ENCODE results near the gene AQP7.
A peak's percentile ranks its signal among the peaks of the same experiment; 100 is the strongest.
"Not testable (repeated sequence)": the region's sequence is repeated elsewhere in the genome, so short reads cannot be mapped to it uniquely, and the experiment has no call there.

The AQP7 gene

DNA sequence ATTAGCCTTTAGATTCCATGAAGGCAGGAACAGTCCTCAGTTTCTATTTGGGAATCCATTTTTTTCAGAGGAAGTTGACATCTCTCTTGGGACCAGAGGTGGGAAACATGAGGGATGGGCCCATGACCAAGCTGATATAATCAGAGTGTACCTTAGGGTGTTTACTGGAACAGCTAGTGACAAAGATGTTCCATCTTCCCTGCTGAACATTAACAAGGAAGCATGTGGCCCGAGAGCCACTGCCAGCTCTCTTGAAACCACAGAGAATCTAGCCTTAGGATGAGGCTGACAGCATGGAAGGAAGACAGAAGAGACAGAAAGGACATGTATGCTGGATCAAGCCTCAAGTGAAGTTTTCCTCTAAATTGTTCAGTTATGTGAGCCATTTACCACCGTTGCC is 29.1 kb upstream of the AQP7 start:
- DNase-seq: no peak

DNA sequence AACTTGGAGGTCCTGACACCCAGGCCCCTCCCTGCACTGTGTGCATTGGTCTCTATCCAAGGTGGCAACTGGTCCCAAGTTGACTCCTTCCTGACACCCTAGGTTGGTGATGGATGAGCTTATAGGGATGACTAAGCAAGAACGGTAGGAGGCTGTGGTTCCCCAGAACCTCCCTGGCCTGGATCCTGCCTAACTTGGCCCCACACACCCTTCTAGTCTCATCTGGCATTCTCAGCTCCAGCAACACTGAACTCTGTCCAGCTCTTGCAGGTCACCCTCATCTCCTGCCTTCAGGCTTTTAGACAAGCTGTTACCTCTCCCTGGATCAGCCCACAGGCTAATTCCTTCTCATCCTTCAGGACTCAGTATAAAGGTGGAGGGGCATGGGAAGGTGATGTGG is 28.6 kb upstream of the AQP7 start:
- no peak for DNase-seq

DNA sequence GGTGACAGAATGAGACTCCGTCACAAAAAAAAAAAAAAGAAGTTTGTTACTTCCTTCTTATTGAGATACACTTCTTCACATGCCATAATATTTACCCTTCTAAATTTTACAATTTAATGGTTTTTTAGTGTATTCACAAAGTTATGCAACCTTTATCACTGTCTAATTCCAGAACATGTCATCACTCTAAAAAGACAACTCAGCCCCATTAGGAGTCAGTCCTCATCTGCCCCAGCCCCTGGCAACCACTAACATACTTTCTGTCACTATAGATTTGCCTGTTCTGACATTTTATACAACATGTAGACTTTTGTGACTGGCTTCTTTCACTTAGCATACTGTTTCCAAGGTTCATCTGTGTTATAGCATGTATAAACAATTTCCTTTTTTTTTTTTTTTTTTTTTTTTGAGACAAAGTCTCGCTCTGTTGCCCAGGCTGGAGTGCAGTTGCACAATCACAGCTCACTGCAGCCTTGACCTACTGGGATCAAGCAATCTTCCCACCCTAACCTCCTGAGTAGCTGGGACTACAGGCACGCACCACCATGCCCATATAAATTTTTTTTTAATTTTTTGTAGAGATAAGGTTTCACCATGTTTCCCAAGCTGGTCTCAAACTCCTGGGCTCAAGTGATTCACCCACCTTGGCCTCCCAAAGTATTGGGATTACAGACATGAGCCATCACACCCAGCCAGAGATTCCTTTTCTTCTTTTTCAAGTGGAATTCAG is 27.1 kb upstream of the AQP7 start:
- DNase-seq: no peak

DNA sequence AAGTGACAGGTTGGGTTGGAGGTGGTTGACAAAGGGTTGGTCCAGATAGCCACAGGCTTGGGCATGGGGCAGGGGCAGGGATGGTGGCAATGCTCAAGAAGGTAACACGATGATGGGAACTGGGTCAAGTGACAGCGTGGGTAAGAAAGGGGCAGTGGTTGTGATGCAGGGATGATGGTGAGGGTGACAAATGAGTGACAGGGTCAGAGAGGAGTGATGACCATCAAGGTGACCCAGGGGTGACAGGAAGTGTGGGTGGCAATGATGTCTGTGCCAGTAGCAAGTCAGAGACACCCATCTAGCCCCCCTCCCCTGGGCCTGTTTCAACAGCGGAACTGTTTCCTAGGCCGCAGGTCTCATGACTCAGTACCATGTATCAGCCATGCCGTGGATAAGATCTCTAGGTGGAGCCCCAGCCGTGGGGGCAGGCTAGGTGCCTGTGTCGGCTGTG is 24.5 kb upstream of the AQP7 start:
- peak; percentile 40 for DNase-seq

DNA sequence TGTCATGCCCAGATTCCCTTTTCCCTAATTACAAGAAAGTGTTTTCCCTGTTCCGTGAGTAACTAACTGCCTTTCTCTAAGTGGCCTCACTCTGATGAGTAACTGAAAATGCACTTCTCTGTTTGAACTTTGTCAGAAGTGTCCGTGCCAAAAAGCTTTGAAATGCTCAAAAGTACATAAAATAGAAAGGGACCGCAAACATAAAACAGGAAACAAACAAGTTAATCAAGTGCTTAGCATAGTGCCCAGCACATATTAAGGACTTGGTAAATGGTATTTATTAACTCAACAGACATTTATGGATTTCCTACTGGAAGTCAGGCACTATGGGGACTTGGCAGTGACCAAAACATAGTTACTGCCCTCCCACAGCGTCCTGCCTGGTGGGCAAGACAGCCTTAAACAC is 22.8 kb upstream of the AQP7 start:
- no peak for DNase-seq

DNA sequence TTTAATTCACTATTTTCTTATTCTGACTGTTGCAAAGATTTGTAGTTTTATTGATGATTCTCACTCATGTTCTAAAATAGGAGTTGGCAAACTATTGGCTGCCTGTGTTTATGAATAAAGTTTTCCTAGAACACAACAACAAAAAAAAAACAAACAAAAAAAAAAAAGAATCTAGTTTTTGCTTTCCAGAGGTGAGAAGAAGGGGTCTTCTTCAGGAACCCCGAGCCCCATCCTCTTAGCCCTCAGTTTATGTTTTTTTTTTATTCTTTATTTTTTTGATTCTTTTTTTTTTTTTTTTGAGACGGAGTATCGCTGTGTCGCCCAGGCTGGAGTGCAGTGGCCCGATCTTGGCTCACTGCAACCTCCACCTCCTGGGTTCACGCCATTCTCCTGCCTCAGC is 22.1 kb upstream of the AQP7 start:
- DNase-seq: not testable (repeated sequence)

DNA sequence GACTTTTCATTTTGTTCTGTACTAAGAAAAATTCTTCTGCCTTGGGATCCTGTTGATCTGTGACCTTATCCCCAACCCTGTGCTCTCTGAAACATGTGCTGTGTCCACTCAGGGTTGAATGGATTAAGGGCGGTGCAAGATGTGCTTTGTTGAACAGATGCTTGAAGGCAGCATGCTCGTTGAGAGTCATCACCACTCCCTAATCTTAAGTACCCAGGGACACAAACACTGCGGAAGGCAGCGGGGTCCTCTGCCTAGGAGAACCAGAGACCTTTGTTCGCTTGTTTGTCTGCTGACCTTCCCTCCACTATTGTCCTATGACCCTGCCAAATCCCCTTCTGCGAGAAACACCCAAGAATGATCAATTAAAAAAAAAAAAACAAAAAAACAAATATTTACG is 21.7 kb upstream of the AQP7 start:
- DNase-seq: not testable (repeated sequence)

DNA sequence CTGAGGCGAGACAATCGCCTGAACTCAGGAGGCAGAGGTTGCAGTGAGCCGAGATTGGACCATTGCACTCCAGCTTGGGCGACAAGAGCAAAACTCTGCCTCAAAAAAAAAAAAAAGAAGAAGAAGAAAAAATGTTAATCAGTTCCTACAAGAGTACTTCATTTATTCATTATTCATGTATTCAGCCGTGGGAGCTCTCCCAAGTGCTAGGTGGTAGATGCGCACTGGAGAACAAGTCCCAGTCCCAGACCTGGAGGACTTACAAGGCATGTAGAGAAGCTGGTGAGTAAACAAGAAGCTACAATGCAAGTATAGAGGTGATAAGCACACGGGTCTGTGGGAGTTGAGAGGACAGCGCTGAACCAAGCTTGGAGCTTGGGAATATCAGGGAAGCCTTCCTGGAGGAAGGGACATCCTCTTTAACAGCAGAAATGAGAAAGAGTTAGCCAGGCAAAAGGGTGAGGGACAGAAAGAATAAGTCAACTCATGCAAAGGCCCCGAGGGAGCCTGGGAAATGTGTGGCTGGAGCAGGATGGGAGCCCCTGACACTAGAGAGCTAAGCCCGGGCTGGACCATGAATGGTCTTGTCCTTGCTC is 17.4 kb upstream of the AQP7 start:
- DNase-seq: no peak

DNA sequence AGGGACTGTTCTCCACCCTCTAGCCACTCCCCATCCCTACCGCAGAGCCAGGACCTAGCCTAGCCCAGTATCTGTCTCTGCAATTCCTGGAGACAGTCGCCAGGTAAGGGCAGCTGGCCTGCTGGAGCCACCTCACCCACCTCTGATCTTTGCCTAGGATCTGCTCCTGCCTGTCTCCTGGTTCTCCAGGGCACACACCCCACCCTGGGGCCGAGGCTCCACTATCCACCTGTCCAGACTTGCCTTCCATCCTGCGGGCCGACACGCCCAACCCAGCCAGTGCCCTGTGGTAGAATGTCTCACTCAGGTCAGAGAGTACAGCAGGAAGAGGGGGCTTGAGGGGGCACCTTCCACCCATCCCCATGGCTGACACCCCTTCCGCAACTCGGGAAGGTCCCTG is 15.7 kb upstream of the AQP7 start:
- no peak for DNase-seq

DNA sequence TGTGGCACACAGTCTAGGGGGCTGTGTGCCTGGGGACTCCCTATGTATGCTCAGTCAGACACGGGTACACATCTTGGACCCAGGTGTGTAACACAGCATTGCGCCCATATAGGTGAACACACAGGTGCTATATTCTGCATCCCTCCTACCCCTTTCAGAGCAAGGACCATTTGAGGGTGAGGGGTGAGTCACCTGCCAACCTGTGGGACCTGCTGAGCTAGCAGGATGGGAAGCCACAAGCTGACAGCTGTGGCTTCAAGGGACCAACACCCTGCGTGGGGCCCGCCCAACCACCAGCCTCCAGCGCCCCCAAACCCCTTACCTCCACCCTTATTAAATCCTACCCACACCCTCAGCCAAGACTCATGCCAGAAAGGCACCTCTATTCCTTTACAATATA is 14.6 kb upstream of the AQP7 start:
- DNase-seq: peak; percentile 81

DNA sequence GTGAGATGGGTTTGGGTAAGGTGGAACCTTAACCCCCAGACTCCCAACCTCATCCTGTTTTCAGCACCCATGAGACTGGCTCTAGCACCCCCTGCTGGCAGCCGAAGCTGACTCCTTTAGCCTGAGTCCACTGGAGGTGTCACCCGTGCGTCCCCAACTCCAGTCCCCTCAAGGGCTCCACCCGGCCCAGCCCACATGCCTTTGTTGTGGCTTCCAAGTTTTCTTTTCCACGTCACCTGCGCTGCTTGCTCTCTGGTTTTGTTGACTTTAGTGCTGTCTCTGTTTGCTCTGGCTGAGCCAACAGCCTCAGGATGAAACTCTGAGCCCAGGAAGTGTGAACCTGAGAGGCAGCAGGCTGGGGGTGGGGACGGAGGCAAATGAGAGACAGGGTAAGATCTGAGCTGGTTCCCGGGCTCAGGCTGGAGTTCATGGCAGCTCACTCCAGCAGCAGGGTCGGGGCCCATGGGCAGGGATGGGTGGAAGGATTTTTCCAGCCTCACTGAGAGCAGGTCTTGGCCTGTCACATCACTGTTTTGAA is 13.2 kb upstream of the AQP7 start:
- peak; percentile 98 for DNase-seq

DNA sequence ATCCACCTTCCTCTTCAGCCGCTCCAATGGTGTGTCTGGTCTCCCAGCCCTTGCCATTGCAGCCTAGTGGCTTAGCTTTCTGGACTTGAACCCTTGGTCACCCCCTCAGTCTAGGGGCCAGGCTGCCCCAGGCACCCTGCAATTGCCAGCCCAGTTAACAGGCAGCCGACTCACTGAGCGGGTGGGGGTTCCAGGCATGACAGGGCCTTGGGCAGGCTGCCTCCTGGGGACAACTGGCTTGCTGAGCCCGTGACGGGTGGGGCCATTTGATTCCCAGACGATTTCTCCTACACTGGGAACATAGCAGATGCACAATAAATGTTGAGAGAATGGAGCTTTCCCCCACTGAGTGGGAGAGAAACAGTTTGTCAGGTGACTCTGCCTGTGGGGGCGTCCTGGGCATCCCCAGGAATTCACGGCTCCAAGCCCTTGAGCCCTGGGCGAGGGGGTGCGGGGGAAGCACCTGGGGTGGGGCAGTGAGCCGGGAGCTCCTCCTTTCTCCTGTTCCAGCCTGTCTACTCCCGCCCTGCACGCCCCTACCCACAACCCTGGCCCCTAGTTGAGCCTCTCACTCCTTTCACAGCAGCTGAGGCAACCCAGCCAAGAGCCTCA is 12.6 kb upstream of the AQP7 start:
- DNase-seq: no peak

DNA sequence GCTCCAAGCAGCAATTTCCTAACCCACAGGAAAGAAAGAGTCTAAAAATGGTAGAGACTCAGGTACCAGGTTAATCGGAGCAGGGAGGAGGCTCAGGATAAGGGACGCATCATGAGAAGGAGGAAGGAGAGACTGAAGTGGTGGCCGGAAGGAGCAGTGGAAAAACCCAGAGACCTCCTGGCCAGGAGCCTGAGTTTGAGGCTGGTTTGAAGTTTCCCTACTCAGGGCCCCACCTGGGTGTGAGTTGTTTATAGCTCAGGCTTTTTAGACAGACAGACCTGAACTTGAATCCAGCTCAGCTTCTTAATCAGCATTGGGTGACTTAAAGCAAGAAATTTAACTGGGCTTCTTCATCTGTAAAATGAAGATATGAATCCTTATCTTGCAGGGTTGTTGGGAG is 11.9 kb upstream of the AQP7 start:
- DNase-seq: peak; percentile 44

DNA sequence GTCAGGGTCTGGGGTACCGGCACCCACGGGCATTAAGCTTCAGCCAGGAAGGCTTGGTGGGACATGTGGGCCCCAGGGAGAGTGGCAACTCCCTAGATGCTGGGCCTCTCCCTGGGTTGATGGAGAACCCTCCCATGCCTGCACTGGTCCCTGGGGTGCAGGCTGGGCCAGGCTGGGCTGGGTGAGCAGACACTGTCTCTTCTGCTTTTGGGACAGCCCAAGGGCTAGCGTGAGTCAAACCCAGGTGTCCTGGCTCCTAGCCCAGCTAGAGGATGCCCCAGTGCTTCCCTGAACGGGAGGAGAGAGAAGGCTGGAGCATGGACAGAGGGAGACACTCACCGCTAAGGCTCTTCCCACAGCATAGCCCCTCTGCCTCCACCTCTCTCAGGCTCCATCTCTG is 5.7 kb upstream of the AQP7 start:
- no peak for DNase-seq

DNA sequence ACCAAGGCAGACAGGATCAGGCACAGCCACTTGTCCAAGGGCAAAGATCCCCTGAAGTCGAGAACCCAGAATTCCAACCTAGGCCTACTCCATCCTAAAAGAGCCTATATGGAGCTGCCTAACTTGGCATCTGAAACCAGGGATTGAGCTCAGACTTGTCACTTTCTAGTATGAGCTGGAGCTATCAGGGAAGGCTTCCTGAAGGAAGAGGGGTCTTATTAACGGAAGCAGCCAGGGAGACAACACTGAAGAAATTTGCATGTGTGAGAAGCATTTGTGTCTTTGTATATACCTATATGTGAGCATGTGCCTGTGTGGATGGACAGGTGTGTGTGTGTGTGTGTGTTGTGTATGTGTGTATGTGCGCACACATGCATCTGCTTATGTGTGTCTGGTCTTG is 4.7 kb upstream of the AQP7 start:
- no peak for DNase-seq

DNA sequence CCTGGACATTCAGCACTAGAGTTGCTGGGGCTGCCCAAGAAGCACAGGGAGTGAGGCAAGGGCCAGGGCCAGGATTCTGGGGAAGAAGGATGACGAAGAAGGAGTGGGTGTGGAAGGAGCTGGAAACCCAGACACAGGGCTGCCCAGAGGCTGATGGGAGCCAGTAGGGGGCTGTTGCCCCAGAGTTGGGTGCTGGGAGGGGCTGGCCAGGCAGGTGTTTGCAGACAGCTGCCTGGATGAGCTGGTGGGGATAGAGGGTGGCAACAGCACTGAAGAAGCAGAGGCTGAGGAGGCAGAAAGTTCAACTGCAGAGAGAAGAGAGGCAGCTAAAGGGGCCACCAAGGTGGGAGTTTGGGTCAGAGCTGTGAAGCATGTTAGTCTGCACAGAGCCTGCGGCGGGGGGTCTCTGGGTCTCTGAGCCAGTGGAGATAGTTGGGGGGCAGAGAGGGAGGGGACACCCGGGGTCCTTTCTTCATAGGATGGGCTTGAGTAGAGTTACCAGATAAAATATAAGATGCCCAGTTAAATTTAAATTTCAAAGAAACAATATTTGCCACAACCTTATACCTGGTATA is 2.5 kb upstream of the AQP7 start:
- peak; percentile 21 for DNase-seq

DNA sequence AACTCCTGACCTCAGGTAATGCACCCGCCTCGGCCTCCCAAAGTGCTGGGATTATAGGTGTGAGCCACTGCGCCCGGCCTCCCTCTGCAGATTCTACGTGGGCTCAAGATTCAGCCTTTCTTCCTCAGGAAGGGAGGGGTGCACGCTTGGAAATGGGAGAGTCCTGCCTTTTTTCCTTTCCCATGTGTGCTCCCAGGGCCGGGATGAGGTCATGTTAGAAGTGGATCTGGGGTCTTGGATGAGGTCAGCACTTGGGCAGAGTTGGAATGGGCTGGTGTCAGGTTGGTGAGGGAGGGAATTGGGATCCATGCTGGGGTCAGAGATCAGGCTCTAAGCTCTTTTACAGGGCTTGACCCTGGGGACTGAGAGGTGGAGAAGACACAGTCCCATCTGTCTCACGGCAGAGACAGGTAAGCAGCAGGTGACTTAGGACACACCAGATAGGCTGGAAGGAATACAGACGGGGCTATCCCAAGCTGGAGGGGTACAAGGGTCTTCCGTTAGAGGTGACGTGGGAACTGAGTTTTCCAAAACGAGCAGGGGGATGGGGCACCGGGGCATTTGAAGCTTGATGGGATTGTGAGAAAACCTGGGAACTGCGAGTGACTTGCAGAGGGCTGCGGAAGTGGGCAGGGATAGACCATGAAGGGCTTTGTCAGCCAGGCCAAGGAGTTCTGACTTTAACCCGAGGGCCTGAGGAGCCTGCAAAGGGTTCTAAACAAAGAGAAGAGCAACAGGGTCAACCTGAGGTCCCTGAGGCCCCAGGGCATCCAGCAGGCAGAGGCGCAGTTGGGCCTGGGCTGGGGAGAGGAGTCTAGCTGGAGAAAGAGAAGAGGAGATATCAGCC is 1.8 kb upstream of the AQP7 start:
- no peak for DNase-seq

DNA sequence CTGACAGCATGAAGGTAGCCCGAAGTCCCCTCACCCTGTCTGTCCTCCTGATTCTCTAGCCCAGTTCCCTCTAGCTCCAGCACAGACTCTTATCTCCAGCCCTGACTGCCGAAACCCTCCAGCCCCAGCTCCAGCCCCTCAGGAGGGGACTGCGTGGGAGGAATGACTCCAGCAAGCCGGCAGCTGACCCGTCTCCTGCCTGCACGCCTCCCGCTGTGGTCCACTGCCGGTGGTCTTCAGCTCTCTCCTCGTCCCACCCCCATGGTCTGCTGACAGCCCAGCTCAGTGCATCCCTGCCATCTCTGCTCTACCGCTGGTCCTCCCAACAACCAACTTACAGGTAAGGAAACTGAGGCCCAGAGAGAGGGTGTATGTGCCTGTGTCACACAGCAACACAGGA is 559 bp downstream of the AQP7 start:
- not testable (repeated sequence) for DNase-seq

DNA sequence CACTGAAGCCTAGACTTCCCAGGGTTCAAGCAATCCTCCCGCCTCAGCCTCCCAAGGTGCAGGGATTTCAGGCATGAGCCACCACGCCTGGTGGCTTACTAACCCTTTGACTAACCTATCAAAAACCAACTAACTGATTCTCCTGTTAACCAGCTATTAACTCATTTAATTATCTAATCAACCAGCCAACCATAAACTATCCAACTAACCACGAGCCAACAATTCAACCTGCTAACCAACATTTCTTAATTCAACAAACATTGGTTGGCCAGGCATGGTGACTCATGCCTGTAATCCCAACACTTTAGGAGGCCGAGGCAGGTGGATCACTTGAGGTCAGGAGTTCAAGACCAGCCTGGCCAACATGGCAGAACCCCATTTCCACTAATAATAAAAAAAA is 3.3 kb downstream of the AQP7 start:
- DNase-seq: not testable (repeated sequence)

DNA sequence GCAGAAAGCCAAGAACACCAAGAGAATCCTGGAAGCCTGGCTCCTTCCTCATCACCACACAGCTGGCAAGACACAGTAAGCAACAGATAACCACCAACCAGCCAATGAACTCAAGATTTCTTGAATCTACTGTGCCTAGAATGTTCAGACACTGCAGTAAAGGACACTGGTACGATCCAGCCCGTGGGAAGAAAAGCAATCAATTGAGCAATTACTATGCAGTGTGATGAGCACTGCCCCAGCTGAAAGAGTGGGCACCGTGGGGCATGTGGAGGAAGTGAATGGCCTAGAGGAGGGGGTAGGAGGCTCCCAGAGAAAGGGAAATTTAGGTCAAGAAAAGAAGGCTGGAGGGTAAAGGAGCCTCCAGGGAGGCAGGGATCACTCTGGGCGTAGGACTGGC is 4.6 kb downstream of the AQP7 start:
- DNase-seq: not testable (repeated sequence)

DNA sequence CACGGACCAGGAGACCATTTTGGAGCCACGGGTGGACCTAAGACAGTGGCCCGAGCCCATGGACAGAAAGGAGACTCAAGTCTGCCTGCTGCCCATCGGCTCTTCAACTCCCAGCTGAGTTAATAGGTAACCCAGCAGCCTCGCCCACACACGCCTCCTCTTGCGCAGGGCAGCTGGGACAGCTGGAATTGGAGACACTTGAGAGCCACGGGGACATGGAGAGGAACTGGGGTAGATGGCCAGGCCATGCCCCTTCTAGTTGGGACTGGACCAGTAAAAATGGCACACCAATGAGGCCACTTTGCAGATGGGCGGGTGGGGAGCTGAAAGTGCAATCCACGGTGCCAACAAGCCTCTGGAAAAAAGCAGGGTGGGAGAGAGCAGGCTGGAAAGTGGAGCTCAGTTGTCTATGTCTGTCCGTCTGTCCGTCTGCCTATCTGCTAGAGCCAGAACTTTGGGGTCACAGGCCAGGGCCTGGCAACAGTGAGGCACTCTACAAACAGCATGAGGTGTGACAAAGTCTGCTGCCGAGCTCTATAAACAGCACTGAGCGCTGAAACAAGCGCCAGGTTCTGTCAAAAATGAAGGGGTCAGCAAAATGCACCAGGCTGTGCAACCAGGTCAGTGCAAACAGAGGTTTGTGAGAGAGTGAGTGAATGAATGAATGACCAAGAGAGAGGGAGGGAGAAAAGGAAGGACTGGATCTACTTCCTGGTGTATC is 7.0 kb downstream of the AQP7 start:
- not testable (repeated sequence) for DNase-seq

DNA sequence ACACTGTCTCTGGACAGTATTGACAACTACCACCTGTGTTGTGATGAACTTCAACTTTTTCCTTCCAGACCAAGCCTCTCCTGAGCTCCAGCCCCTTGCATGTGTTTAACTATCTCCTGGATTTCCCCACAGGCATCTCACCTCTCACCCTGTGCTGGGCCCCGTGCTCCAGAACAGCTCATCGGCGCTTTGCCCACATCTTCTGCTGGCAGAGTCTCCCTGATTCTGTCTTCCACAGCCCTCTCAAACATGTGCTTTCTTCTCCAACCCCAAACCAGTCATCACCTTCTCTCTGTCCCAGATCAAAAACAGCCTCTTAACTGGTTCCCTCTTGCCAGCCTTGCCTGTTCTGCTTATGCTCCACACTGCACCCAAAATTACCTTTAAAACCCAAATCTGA is 8.4 kb downstream of the AQP7 start:
- not testable (repeated sequence) for DNase-seq

Data from CD4-positive, alpha-beta T cell treated with Interleukin-17A for 4 hours (primary cell).